NCI-H1105 treated with DMSO at 0.1 percent for 48 hours (cell line): Measurements from ENCODE around the gene NT5DC3.

Source experiments
- DNase-seq: peaks from one replicate; lab custom pipeline; 2025; lab: John Stamatoyannopoulos, UW

The NT5DC3 gene

GRCh38 chr12:103780992-103781391, 60.0 kb downstream of the NT5DC3 start:
- DNase-seq = no peak

GRCh38 chr12:103780093-103780440, 61.0 kb downstream of the NT5DC3 start:
- no peak for DNase-seq

- peak; percentile 79 for DNase-seq
Observed at GRCh38 chr12:103779410-103780092, 61.5 kb downstream of the NT5DC3 start.

- no peak for DNase-seq
Observed at GRCh38 chr12:103778781-103779180, 62.3 kb downstream of the NT5DC3 start.

- no peak for DNase-seq
Observed at GRCh38 chr12:103774977-103775560, 66.0 kb downstream of the NT5DC3 start.

- DNase-seq = no peak
Observed at GRCh38 chr12:103773109-103773910, 67.7 kb downstream of the NT5DC3 start.

- no peak for DNase-seq
Observed at GRCh38 chr12:103772367-103773108, 68.5 kb downstream of the NT5DC3 start.

GRCh38 chr12:103771466-103771865, 69.6 kb downstream of the NT5DC3 start:
- no peak for DNase-seq

GRCh38 chr12:103769240-103769945, 71.6 kb downstream of the NT5DC3 start:
- DNase-seq = no peak

GRCh38 chr12:103768467-103769123, 72.4 kb downstream of the NT5DC3 start:
- DNase-seq = no peak

GRCh38 chr12:103766028-103766427, 75.0 kb downstream of the NT5DC3 start:
- no peak for DNase-seq

- no peak for DNase-seq
Observed at GRCh38 chr12:103765322-103765721, 75.7 kb downstream of the NT5DC3 start.

- no peak for DNase-seq
Observed at GRCh38 chr12:103762473-103762872, 78.6 kb downstream of the NT5DC3 start.

GRCh38 chr12:103758310-103759089, 82.5 kb downstream of the NT5DC3 start:
- DNase-seq = peak; percentile 11

GRCh38 chr12:103757248-103757647, 83.8 kb downstream of the NT5DC3 start:
- no peak for DNase-seq

- DNase-seq = no peak
Observed at GRCh38 chr12:103756443-103756842, 84.6 kb downstream of the NT5DC3 start.

- DNase-seq = no peak
Observed at GRCh38 chr12:103755425-103755824, 85.6 kb downstream of the NT5DC3 start.

GRCh38 chr12:103751600-103751999, 89.4 kb downstream of the NT5DC3 start:
- DNase-seq = no peak

GRCh38 chr12:103751171-103751570, 89.9 kb downstream of the NT5DC3 start:
- no peak for DNase-seq

- no peak for DNase-seq
Observed at GRCh38 chr12:103748875-103749274, 92.2 kb downstream of the NT5DC3 start.
